ENCODE results near the gene PRG3. TPM values are rescaled to one million over a fixed set of nuclear protein-coding genes. Genes with fewer than 3 reads are reported as not detected.

The PRG3 gene
- total RNA-seq, 1 experiment from 2014 or later = not detected

DNA sequence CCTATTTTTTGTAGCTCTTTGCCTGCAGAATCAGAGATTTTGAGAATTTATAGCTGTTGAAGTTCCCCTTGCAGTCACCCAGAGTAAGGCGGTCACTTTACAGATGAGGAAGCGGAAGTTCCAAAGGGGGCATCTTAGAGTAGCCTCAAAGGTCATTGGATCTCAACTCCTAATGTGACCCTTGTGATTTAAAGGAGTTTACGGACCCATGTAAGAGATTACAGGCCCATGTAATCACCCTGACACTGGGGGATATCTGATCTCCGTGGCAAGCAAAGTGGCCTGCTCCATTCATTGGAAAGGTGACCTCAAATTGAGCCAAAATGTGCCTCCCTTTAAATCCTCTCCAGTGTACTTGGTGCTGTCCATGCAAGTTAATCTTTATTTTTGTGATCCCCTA is 27.1 kb downstream of the PRG3 start:
- Histone ChIP-seq H3K18ac (ENCODE audit: insufficient read length, low read depth, low read length) (no peak overlapping the region), H2BK5ac (ENCODE audit: insufficient read length, low read length) (no peak overlapping the region), H2BK20ac (ENCODE audit: low read depth, low read length, poor library complexity, severe bottlenecking) (no peak overlapping the region), H4K20me1 (ENCODE audit: control insufficient read depth, insufficient read depth, insufficient read length) (no peaks in the 10 kb centered on the region), H3K79me2 (ENCODE audit: insufficient read depth, low read length) (no peaks in the 10 kb centered on the region), H3K23ac (ENCODE audit: insufficient read length, low read depth, low read length) (no peak overlapping the region), H3K23me2 (ENCODE audit: insufficient read length, low read depth, low read length, poor library complexity, severe bottlenecking) (peaks cover 5% of the 10 kb centered on the region), H4K8ac (replicated peaks; ENCODE audit: insufficient read length, low read depth, low read length) (no peak overlapping the region), H3K4me1 (ENCODE audit: insufficient read depth, low read length) (no peaks in the 10 kb centered on the region), H2BK12ac (ENCODE audit: insufficient read length, low read depth, low read length) (no peak overlapping the region), H2AK5ac (ENCODE audit: insufficient read length, low read length) (no peak overlapping the region), H3K27me3 (ENCODE audit: insufficient read depth, low read length) (no peaks in the 10 kb centered on the region), H3K27ac (ENCODE audit: insufficient read length, low read depth, low read length) (no peak overlapping the region), H3K9me3 (ENCODE audit: control insufficient read depth, low read depth, low read length) (no peaks in the 10 kb centered on the region), H4K91ac (ENCODE audit: insufficient read length, low read depth, low read length) (no peak overlapping the region), H3K4me2 (ENCODE audit: insufficient read depth, insufficient read length, low read length) (no peak overlapping the region), H3K14ac (ENCODE audit: insufficient read depth, low read length) (no peak overlapping the region), H2AFZ (ENCODE audit: low read length) (no peak overlapping the region), H3K79me1 (ENCODE audit: insufficient read depth, low read depth, low read length, poor library complexity, severe bottlenecking) (no peaks in the 10 kb centered on the region), H2BK120ac (ENCODE audit: low read depth, low read length, poor library complexity, severe bottlenecking) (no peak overlapping the region), H2BK15ac (ENCODE audit: low read depth, low read length) (no peak overlapping the region), H4K5ac (ENCODE audit: insufficient read length, low read depth, low read length) (no peak overlapping the region), H3K4ac (ENCODE audit: low read depth, low read length) (no peak overlapping the region), H3T11ph (ENCODE audit: low read length) (no peak overlapping the region), H3K9ac (ENCODE audit: extremely low read depth, insufficient read length, low read length) (no peak overlapping the region), H3K56ac (ENCODE audit: insufficient read length, low read depth, low read length) (no peak overlapping the region)
- no CpG with 5 or more reads among the region's 4 CpGs for WGBS (ENCODE audit: extremely low coverage, insufficient read length, low lambda C conversion rate)
- peaks cover 24% of the 10 kb centered on the region for H3K27me3 Mint-ChIP-seq (ENCODE audit: low read depth)
- H3K9me3 Mint-ChIP-seq = peaks cover 3 to 8% of the 10 kb centered on the region in 2 experiments; a peak in 4 of 5 replicates
- TF ChIP-seq CTCF (conservative IDR thresholded peaks at IDR 0.05) = no peak
- no peak overlapping the region for H3K4me3 Mint-ChIP-seq
- peaks cover 0 to 5% (median 0%) of the 10 kb centered on the region in 3 experiments; a peak in 2 of 7 replicates for H3K36me3 Mint-ChIP-seq (ENCODE audit: insufficient read depth in 1 of 3, low read depth in 3 of 3)
- H3K4me1 Mint-ChIP-seq = peaks cover 22 to 33% of the 10 kb centered on the region in 2 experiments
- DNase-seq = no peak
- no peak overlapping the region for H3K27ac Mint-ChIP-seq

All from H9 (cell line).